GM12865 (cell line): ENCODE data around the gene CHRM3.

ENCODE experiments used
- DNase-seq: peaks from one replicate; pipeline ENCODE4 v3.0.0; 2010; ENCODE audit warnings: low read depth
- H3K4me3 ChIP-seq: 2 replicates; pipeline ENCODE4 v1.5.1; 2011; ENCODE audit warnings: mild to moderate bottlenecking, low read depth, low read length, control low read depth
- TF ChIP-seq, protein P1 (sequence below): IDR thresholded peaks from 2 replicates; pipeline ENCODE4 v1.5.1; 2011; ENCODE audit warnings: low read length, control low read depth, low read depth, inconsistent platforms; ENCODE audit not compliant: insufficient read depth; ENCODE audit errors: missing control alignments

Gene CHRM3

DNA sequence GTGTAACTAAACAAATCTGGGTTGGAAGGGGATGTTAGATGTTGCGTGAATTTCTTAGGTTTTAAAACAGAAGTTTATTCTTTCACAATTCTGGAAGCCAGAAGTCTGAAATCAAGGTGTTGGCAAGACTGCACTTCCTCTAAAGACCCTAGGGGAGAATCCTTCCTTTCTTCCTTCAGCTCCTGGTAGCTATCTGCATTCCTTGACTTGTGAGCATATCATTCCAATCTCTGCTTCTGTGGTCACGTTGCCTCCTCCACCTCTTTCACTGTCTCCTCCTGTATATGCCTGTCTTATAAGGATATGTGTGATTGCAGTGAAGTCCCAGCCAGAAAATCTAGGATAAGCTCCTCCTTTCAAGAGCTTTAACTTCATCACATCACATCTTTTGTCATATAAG is 7.7 kb downstream of the CHRM3 start:
- TF ChIP-seq, protein P1, sequence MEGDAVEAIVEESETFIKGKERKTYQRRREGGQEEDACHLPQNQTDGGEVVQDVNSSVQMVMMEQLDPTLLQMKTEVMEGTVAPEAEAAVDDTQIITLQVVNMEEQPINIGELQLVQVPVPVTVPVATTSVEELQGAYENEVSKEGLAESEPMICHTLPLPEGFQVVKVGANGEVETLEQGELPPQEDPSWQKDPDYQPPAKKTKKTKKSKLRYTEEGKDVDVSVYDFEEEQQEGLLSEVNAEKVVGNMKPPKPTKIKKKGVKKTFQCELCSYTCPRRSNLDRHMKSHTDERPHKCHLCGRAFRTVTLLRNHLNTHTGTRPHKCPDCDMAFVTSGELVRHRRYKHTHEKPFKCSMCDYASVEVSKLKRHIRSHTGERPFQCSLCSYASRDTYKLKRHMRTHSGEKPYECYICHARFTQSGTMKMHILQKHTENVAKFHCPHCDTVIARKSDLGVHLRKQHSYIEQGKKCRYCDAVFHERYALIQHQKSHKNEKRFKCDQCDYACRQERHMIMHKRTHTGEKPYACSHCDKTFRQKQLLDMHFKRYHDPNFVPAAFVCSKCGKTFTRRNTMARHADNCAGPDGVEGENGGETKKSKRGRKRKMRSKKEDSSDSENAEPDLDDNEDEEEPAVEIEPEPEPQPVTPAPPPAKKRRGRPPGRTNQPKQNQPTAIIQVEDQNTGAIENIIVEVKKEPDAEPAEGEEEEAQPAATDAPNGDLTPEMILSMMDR = no peak
- no peak overlapping the region for H3K4me3 ChIP-seq
- no peak for DNase-seq

DNA sequence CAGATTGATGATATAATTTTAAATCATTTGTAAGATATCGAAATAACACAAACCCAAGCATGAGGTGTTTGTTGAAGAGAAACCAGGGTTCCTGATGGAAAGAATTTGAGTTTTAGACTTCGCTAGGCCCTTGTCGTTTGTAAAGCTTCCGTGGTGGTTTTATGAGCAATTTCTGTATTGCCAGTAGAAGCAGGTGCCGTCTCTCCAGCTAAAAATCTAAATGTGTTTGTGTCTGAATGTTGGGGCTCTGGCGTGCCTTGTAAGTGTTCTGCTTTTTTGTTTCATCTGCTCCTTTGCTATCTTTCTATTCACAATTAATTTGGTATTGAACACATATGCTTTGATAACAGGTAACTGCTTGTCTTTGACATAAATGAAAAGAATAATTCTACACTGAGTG is 27.5 kb downstream of the CHRM3 start:
- DNase-seq = no peak
- TF ChIP-seq, protein P1 = no peak
- no peak overlapping the region for H3K4me3 ChIP-seq

DNA sequence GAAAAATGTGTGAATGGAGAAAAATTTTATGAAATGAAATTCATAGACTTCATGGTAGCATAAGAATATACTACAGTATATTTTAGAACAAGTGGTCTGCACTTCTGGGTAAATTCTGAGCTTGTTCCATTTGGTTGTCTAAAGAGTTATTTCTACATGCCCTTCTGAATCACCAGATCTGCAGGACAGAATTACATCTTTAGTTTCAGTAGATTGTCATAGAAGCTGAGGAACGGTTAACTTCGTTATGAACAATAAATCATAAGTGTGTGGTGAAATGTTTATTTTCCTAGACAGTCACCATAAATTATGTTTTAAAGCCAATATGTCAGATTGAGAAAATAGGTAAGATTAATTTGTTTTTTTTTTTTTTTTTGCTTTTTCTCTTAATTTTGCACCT is 30.9 kb downstream of the CHRM3 start:
- DNase-seq = no peak
- TF ChIP-seq, protein P1 = no peak
- no peak overlapping the region for H3K4me3 ChIP-seq

GRCh38 chr1:239417986-239418640 is 31.7 kb downstream of the CHRM3 start:
- TF ChIP-seq, protein P1 = no peak
- H3K4me3 ChIP-seq = no peak overlapping the region
- DNase-seq = no peak

DNA sequence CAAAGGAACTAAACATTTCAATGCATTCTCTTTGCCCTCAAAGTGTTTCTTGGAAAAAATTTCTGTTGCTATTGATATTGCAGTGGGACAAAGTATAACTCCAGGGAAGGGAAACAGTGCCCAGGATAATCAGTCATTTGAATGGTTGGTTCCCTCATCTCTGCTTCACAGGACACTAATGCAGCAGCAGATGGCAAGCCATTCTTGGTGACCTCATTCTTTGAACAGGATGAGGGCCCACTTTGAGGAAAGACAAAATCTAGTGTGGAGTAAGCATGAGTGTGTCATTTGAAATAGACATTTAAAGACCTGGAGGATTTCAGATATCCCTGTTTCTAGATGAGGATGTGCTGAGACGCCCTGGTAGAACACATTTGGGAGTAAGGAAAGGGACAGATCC is 32.3 kb downstream of the CHRM3 start:
- no peak overlapping the region for H3K4me3 ChIP-seq
- DNase-seq = no peak
- TF ChIP-seq, protein P1 = no peak

- no peak for DNase-seq
- TF ChIP-seq, protein P1 = no peak
- no peak overlapping the region for H3K4me3 ChIP-seq
Measured at GRCh38 chr1:239421811-239422210, 35.4 kb downstream of the CHRM3 start.

- no peak for DNase-seq
- TF ChIP-seq, protein P1 = no peak
- no peak overlapping the region for H3K4me3 ChIP-seq
Measured at GRCh38 chr1:239422818-239423217, 36.5 kb downstream of the CHRM3 start.
